ENCODE measurements around the gene CHML. TPM values are rescaled to one million over a fixed set of nuclear protein-coding genes. Genes with fewer than 3 reads are reported as not detected.

CHML gene
- total RNA-seq, 1 donor from 2014 or later: 23.3 TPM

DNA sequence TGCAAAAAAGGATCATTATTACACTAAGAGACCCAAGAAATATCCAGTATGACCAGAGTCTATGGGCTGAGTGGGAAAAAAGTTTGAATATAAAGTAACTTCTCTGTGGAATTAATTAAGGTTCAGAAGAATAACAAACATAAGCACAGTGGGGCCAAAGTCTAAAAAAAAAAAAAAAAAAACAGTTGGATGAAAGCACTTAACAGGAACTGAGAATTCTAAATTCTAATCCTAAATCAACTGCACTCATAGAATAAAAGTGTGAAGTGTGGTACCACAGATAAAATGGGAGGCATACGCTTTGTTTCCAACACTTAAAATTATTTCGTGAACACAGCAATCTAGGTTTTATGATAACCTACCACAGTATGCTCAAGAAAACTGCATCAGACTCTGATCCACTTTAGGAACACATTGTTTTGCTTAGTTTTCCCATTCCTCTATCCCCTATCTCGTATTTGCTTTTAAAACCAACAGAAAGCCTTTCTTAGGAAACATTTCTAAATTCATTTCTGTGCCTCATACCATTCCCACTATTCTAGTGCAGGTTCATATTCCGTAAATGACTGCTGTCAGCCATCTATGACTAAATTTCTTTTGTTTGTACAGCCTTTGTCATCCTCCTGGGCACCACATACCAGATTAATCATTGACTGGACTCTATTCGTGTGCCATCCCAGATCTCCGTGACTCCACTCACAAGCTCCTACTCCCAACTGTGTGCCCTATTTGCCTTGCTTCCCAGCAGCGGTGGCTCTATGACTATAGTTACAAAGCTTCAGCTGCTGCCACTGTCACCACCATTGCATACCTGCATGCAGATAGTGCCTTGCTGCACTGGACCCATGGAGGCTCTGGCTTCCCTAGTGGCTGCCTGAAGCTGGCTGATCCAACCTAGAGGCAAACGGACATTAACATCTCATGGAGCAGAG, 24.9 kb downstream of the CHML start:
- no peaks in the 10 kb centered on the region for H3K27me3 Mint-ChIP-seq (ENCODE audit: unreplicated experiment)

DNA sequence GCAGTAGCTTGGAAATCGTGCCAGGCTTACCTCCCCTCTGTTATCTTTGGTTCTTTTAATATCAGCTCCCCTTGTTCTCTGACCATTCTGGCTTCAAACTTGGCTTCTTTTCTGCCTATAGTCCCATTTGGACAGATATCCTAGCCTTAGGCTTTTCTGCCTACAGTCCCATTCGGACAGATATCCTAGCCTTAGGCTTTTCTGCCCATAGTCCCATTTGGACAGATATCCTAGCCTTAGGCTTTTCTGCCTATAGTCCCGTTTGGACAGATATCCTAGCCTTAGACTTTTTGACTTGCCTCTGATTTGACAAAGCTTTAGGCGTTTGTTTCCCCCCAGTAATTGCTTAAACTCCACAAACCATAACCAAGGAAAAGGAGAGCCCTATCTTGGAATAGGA, 25.6 kb downstream of the CHML start:
- Mint-ChIP-seq H3K4me1 (ENCODE audit: low read depth, unreplicated experiment) (no peaks in the 10 kb centered on the region), H3K9me3 (ENCODE audit: unreplicated experiment) (no peaks in the 10 kb centered on the region), H3K4me3 (ENCODE audit: unreplicated experiment) (no peak overlapping the region), H3K27me3 (ENCODE audit: unreplicated experiment) (no peaks in the 10 kb centered on the region), H3K27ac (ENCODE audit: unreplicated experiment) (no peak overlapping the region), H3K36me3 (ENCODE audit: unreplicated experiment) (no peaks in the 10 kb centered on the region)
- no peak for DNase-seq
- TF ChIP-seq, protein P1, sequence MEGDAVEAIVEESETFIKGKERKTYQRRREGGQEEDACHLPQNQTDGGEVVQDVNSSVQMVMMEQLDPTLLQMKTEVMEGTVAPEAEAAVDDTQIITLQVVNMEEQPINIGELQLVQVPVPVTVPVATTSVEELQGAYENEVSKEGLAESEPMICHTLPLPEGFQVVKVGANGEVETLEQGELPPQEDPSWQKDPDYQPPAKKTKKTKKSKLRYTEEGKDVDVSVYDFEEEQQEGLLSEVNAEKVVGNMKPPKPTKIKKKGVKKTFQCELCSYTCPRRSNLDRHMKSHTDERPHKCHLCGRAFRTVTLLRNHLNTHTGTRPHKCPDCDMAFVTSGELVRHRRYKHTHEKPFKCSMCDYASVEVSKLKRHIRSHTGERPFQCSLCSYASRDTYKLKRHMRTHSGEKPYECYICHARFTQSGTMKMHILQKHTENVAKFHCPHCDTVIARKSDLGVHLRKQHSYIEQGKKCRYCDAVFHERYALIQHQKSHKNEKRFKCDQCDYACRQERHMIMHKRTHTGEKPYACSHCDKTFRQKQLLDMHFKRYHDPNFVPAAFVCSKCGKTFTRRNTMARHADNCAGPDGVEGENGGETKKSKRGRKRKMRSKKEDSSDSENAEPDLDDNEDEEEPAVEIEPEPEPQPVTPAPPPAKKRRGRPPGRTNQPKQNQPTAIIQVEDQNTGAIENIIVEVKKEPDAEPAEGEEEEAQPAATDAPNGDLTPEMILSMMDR (IDR thresholded peaks at IDR 0.05; ENCODE audit: partially characterized antibody, unreplicated experiment): no peak

More for the DNA sequence above, 24.9 kb downstream of the CHML start:
- Mint-ChIP-seq H3K4me3 (ENCODE audit: unreplicated experiment) (no peak overlapping the region), H3K36me3 (ENCODE audit: unreplicated experiment) (no peaks in the 10 kb centered on the region), H3K9me3 (ENCODE audit: unreplicated experiment) (no peaks in the 10 kb centered on the region), H3K27ac (ENCODE audit: unreplicated experiment) (no peak overlapping the region), H3K4me1 (ENCODE audit: low read depth, unreplicated experiment) (no peaks in the 10 kb centered on the region)
- TF ChIP-seq, protein P1 (IDR thresholded peaks at IDR 0.05; ENCODE audit: partially characterized antibody, unreplicated experiment): no peak
- no peak for DNase-seq

DNA sequence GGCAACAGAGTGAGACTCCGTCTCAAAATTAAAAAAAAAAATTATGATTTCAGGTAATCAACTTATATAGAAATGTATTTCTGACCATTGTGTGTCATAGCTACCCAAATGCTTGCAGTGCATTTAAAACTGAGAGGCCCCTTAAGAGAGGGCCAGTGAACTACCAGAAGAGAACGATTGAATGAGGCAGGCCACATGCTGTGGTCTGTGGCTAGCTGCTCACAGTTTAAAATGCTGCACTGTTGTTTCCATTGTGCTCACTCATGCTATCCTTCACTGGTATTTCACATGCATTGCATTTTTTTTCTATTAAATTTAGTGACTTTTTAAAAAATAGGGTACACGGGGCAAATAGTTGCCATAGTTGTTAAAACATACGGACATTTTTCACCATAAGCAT, 26.0 kb downstream of the CHML start:
- Mint-ChIP-seq H3K27ac (ENCODE audit: unreplicated experiment) (no peak overlapping the region), H3K9me3 (ENCODE audit: unreplicated experiment) (no peaks in the 10 kb centered on the region), H3K36me3 (ENCODE audit: unreplicated experiment) (no peaks in the 10 kb centered on the region), H3K4me3 (ENCODE audit: unreplicated experiment) (no peak overlapping the region), H3K4me1 (ENCODE audit: low read depth, unreplicated experiment) (no peaks in the 10 kb centered on the region), H3K27me3 (ENCODE audit: unreplicated experiment) (no peaks in the 10 kb centered on the region)
- DNase-seq: no peak
- TF ChIP-seq, protein P1 (IDR thresholded peaks at IDR 0.05; ENCODE audit: partially characterized antibody, unreplicated experiment): no peak

DNA sequence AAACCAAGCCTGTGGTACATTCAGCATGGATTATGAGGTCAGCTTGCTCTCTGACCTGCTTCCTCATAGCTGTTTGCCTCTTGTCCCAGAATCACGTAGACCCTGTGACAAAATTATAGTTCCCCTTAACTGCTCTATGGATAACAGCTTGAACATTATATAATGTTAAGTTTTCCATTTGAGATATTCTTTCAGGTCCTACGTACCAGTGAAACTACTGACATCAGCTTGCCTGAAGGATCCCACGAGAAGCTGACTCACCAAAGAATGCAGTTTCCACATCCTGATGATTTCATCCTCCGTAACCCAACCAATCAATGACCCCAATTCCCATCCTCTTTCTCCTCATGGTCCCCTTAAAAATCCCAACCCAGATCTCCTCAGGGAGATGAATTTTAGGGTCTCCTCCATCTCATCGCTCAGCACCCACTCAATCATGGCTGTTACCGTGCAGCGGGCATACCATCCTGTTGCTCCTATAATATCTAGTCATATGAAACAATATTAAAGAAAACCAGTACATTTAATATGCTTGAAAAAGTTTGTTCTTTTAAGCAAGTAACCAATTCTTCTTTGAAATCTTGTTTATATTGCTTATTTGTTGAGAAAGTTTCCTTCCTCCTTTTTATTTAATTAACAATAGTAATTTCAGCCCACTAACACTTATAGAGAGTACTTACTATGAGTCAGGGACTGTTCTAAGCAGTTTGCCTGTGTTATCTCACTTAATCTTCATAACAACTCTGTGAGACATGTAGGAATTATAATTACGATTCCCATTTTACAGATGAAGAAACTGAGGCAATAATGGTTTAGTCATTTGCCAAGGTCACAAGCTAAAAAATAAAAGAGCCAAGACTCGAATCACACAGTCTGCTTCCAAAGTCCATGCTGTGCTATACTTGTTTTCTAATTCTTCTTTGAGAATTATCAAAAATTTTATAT, 27.4 kb downstream of the CHML start:
- no peak overlapping the region for H3K27ac Mint-ChIP-seq (ENCODE audit: unreplicated experiment)
- H3K9me3 Mint-ChIP-seq (ENCODE audit: unreplicated experiment): no peaks in the 10 kb centered on the region
- TF ChIP-seq, protein P1 (IDR thresholded peaks at IDR 0.05; ENCODE audit: partially characterized antibody, unreplicated experiment): no peak
- no peak for DNase-seq
- H3K4me1 Mint-ChIP-seq (ENCODE audit: low read depth, unreplicated experiment): no peaks in the 10 kb centered on the region
- H3K4me3 Mint-ChIP-seq (ENCODE audit: unreplicated experiment): no peak overlapping the region
- no peaks in the 10 kb centered on the region for H3K27me3 Mint-ChIP-seq (ENCODE audit: unreplicated experiment)
- H3K36me3 Mint-ChIP-seq (ENCODE audit: unreplicated experiment): no peaks in the 10 kb centered on the region

Data from glutamatergic neuron (in vitro differentiated cells).